Psoas muscle (tissue), 8 donors: ENCODE data around the gene SMARCB1. TPM values are rescaled to one million over a fixed set of nuclear protein-coding genes. Genes with fewer than 3 reads are reported as not detected.
A peak's percentile ranks its signal among the peaks of the same experiment; 100 is the strongest.

Source experiments
- ATAC-seq, 4 donors: fragments of 200-7000 bp; cut with Tn5 transposase; one replicate each; pipeline ENCODE4 v1.9.1; 2020; ENCODE audit warnings: moderate library complexity in 3 of 4, mild to moderate bottlenecking in 2 of 4
- DNase-seq, 2 donors: peaks; one replicate each; pipeline ENCODE4 v3.0.0-alpha.2; 2020
- H3K27ac ChIP-seq: fragments of 200-600 bp; one replicate; pipeline ENCODE4 v1.8.0; 2022
- H3K27me3 ChIP-seq, 3 donors: fragments of 200-600 bp in 1 of 3; one replicate each; pipeline versions ENCODE4 v1.6.1 to v1.8.0; 2013 to 2022; ENCODE audit warnings: low read length in 2 of 3, mild to moderate bottlenecking in 2 of 3, moderate library complexity in 1 of 3; ENCODE audit not compliant: insufficient read depth in 3 of 3
- H3K36me3 ChIP-seq, 2 donors: fragments of 200-600 bp in 1 of 2; one replicate each; pipeline versions ENCODE4 v1.6.1 to v1.8.0; 2013 to 2022; ENCODE audit warnings: low read depth in 1 of 2, mild to moderate bottlenecking in 1 of 2, moderate library complexity in 1 of 2; ENCODE audit not compliant: insufficient read depth in 1 of 2
- H3K4me1 ChIP-seq: fragments of 200-600 bp; one replicate; pipeline ENCODE4 v1.8.0; 2022
- H3K4me3 ChIP-seq: fragments of 200-600 bp; one replicate; pipeline ENCODE4 v1.8.0; 2022; ENCODE audit warnings: mild to moderate bottlenecking
- H3K9me3 ChIP-seq: fragments of 200-600 bp; one replicate; pipeline ENCODE4 v1.8.0; 2022
- WGBS, 3 donors: extraction: QIAGEN DNeasy Blood & Tissue Kit; methylation state at CpG; one replicate each; pipeline versions ENCODE4 v1.1.6 to v1.1.7; 2013; 5-methylcytosine and 5-hydroxymethylcytosine counted together
- intact Hi-C, 2 donors: fragments of 100-400 bp; cut with DNase I; formaldehyde crosslinking; loops; one replicate each; pipeline versions ENCODE4 v1.11.0 to v1.14.2; 2022
- polyA plus RNA-seq, 3 donors: library from polyadenylated mRNA; stranded (reverse); fragments of 200-250 nt; gene quantifications; one replicate each; pipeline ENCODE4 v1.2.3, GENCODE V29; 2013
- total RNA-seq, 4 donors: library from RNA; stranded (reverse); fragmentation: NEBNext Ultra II Directional in 2 of 4; extraction: Animal tissue kit (Norgen Biotek cat#: 25700) in 2 of 4; gene quantifications; one replicate each; pipeline versions ENCODE4 v1.2.1 to v1.2.4, GENCODE V29; 2021 to 2023
- TF ChIP-seq, protein P1 (sequence below): fragments of 200-600 bp; IDR thresholded peaks from one replicate; pipeline ENCODE4 v1.8.0; 2022; ENCODE audit warnings: antibody characterized with exemption
- donor health status: healthy with polysubstance abuse.
- donor health status: DM: no; HTN: no; CAD: no; lungs with moderate emphysema.
- donor health status: Bipolar disorder and iron deficiency.
- donor health status: healthy.
- donor health status: DM: yes; HTN: yes; CAD: no.
- donor health status: DM: no; HTN: no; CAD: no.
- donor health status: DM: no; HTN: no; CAD: no.
- donor health status: DM: yes; HTN: yes; CAD: no.

Gene SMARCB1
- total and polyA plus RNA-seq, 7 donors = 20.7 to 76.6 (median 38.4) TPM

DNA sequence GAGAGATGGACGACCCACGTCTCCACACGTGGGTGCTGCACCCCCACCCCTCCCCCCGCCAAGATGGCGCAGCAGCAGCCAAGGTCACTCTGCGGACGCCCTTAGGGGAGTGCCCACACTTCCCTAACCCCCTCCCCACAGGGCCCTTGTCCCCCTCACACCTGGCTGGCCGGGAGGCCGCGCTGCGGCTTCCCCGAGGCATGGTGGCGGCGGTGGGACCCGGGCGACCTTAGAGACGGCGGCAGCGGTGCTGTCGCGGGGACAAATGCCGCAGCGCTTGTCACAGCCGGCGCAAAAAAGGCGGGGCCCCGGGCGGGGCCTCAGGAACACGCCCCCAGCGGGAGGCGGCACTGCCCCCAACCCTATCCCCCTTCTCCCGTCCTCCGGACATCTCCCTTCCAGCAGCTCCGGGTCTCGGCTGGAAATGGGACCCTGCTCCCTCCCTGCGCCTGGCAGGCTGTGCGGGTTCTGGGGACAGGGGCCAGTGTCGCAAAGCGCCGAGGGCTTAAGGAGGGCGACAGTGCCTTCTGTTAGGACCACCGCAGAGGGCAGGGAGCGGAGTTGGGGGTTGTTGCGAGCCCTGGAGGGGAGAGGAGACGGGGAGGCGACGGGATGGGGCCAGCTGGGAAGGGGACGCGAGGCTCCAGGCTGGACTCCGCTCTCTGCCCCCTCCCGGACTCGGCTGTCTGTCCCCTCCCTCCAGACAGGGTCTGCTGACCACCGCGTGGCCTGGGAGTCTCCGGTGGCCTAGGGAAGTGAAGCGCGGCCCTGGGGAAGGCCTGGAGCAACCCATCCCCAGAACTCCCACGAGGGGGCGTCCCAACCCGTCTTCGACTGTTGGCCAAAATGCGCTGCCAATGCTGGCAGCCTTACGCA, 18.9 kb upstream of the SMARCB1 start, which contains the start of gene CHCHD10:
Gene CHCHD10 (minus strand): TSS at position 300 of the 876 bp plus-strand sequence. CDS start 98 bp downstream, at position 202.
- WGBS, 3 donors = 0 to 1% (median 1%) methylated on average over 46 to 63 of the region's 63 CpGs
- H3K27me3 ChIP-seq = no peaks in the 10 kb centered on the region
- H3K4me3 ChIP-seq = peak within 1 kb of the TSS; percentile 79
- TF ChIP-seq, protein P1, sequence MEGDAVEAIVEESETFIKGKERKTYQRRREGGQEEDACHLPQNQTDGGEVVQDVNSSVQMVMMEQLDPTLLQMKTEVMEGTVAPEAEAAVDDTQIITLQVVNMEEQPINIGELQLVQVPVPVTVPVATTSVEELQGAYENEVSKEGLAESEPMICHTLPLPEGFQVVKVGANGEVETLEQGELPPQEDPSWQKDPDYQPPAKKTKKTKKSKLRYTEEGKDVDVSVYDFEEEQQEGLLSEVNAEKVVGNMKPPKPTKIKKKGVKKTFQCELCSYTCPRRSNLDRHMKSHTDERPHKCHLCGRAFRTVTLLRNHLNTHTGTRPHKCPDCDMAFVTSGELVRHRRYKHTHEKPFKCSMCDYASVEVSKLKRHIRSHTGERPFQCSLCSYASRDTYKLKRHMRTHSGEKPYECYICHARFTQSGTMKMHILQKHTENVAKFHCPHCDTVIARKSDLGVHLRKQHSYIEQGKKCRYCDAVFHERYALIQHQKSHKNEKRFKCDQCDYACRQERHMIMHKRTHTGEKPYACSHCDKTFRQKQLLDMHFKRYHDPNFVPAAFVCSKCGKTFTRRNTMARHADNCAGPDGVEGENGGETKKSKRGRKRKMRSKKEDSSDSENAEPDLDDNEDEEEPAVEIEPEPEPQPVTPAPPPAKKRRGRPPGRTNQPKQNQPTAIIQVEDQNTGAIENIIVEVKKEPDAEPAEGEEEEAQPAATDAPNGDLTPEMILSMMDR = peak; percentile 87
- no peaks in the 10 kb centered on the region for H3K9me3 ChIP-seq
- H3K27ac ChIP-seq = peak within 1 kb of the TSS; percentile 98
- DNase-seq (peak; percentile 89 to 95), ATAC-seq (peak; percentile 78 to 87 (median 82))
- peaks cover 0 to 20% of the 10 kb centered on the region in 2 donors for H3K36me3 ChIP-seq
- intact Hi-C loops = loop anchor here (1.0 to 5.0 kb wide), 4 partner anchors 79 to 226 kb away; no protein-coding TSS in a partner anchor
- H3K4me1 ChIP-seq = peaks cover 33% of the 10 kb centered on the region

DNA sequence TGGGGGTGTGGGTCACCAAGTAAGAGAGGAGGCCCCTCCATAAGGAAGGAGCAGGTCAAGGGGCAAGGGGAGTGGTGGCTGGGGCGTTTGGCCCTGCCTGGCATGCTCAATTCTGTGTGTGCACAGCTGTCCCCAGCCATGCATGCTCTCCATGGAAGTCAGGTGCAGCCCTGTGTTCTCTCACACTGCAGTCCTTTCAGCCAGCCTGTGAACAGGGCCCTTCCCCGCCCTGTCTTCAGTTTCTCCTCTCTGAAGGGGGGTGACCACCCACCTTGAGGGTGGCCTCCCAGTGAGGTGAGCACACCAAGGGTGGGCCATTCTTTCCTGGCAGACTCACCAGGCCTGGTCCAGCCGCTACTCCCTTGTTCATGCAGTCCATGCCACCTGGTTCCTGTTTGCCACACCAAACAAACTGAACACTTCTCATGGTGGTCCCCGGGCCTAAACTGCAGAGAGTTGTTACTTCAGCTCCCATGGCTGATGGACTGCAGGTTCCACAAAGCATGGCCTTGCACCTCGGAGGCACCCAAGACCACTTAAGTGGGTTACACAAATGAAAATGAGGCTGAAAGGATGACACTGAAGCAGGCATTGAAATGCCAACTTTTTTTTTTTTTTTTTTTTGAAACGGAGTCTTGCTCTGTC, 17.3 kb upstream of the SMARCB1 start:
- Histone ChIP-seq H3K27me3 (no peaks in the 10 kb centered on the region), H3K27ac (peak overlapping the region; percentile 98), H3K9me3 (no peaks in the 10 kb centered on the region), H3K36me3 (peaks cover 0 to 14% of the 10 kb centered on the region in 2 donors), H3K4me3 (no peak overlapping the region), H3K4me1 (peaks cover 33% of the 10 kb centered on the region)
- TF ChIP-seq, protein P1 = no peak
- ATAC-seq (no peak), DNase-seq (no peak)
- intact Hi-C loops = loop anchor here (5.0 kb wide), 3 partner anchors 78 to 227 kb away; no protein-coding TSS in a partner anchor
- WGBS, 3 donors = 75 to 82% (median 81%) methylated on average over 5 to 6 of the region's 6 CpGs

DNA sequence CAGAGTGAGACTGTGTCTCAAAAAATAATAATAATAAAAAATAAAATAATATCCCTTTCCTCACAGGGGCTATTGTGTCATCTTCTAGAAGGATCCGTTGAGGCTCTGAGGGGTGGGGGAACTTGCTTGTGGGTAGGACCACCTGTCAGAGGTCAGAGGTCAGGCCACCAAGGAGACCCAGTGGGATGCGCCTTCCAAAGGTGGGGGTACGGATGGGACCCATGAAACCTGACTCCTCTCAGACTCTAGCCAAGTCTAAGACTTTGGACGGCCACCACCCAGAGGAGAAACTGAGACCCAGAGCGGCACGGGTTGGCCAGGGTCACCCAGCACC, 14.5 kb upstream of the SMARCB1 start:
- peaks cover 15% of the 10 kb centered on the region for H3K4me1 ChIP-seq
- no peaks in the 10 kb centered on the region for H3K27me3 ChIP-seq
- no peak for DNase-seq
- no peaks in the 10 kb centered on the region for H3K9me3 ChIP-seq
- ATAC-seq = no peak
- no peak overlapping the region for H3K27ac ChIP-seq
- intact Hi-C loops = no loop called here
- peak overlapping the region; percentile 68 for H3K4me3 ChIP-seq
- 9 to 22% (median 15%) methylated on average over 6 of the region's 6 CpGs for WGBS, 3 donors
- no peaks in the 10 kb centered on the region for H3K36me3 ChIP-seq
- TF ChIP-seq, protein P1 = no peak

DNA sequence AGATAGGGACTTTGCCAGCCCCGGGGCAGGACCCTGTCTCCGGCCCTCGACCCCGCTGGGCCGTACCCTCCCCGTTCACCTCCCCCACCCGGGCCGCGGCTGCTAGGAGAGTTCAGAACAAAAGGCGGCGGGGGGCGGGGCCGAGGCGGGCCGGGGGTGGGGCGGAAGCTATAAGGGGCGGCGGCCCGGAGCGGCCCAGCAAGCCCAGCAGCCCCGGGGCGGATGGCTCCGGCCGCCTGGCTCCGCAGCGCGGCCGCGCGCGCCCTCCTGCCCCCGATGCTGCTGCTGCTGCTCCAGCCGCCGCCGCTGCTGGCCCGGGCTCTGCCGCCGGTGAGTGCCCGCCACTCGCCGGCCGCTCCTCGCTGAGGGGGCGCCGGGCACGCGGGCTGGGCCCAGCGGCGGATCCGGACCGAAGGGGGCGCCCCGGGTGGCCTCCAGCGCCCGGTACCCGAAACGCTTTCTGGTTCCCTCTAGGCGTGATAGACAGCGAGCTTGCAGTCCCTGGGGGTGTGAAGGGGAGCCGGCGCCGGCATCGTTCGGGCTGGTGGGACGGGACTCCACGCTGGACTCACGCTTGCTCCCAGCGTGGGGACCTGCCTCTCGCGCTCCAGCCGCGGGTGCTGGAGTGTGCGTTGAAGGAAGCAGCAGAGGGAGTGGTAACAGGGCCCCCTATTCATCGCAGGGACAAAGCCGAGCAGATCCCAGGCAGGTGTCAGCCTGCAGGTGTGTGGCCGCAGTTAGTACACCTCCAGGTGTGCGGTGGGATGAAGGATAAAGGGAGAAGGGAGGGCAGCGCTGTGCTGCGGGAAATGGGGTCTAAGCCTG, 13.9 kb upstream of the SMARCB1 start, which contains the start of gene MMP11:
Gene MMP11 (plus strand): TSS at position 201 of the 825 bp plus-strand sequence. CDS start 22 bp downstream, at position 223.
- intact Hi-C loops = no loop called here
- Histone ChIP-seq H3K36me3 (no peaks in the 10 kb centered on the region), H3K27me3 (no peaks in the 10 kb centered on the region), H3K4me3 (peak within 1 kb of the TSS; percentile 68), H3K4me1 (peaks cover 15% of the 10 kb centered on the region), H3K9me3 (no peaks in the 10 kb centered on the region), H3K27ac (no peak within 1 kb of the TSS)
- 5 to 9% (median 9%) methylated on average over 39 to 79 of the region's 79 CpGs for WGBS, 3 donors
- DNase-seq = peak; percentile 71 to 77
- ATAC-seq = peak in 1 of 4 donors; percentile 9
- TF ChIP-seq, protein P1 = no peak
